NCI-H2107 treated with DMSO at 0.1 percent for 48 hours (cell line): ENCODE data around the gene FHOD3.
A peak's percentile ranks its signal among the peaks of the same experiment; 100 is the strongest.
"Not testable (repeated sequence)": the region's sequence is repeated elsewhere in the genome, so short reads cannot be mapped to it uniquely, and the experiment has no call there.

ENCODE experiments used
- DNase-seq: peaks from one replicate; lab custom pipeline; 2025; ENCODE audit not compliant: unreplicated experiment; lab: John Stamatoyannopoulos, UW

Gene FHOD3

GRCh38 chr18:36348331-36348730 is 50.8 kb downstream of the FHOD3 start:
- DNase-seq, result no peak

GRCh38 chr18:36348971-36349417 is 51.5 kb downstream of the FHOD3 start:
- DNase-seq, result no peak

- DNase-seq, result no peak
These were observed 52.0 kb downstream of the FHOD3 start for GRCh38 chr18:36349552-36349951.

GRCh38 chr18:36350251-36350651 is 52.7 kb downstream of the FHOD3 start:
- no peak for DNase-seq

GRCh38 chr18:36350839-36351469 is 53.4 kb downstream of the FHOD3 start:
- no peak for DNase-seq

- no peak for DNase-seq
These were observed 54.9 kb downstream of the FHOD3 start for GRCh38 chr18:36352384-36352783.

- DNase-seq, result no peak
These were observed 57.5 kb downstream of the FHOD3 start for GRCh38 chr18:36354989-36355388.

GRCh38 chr18:36355511-36355910 is 58.0 kb downstream of the FHOD3 start:
- DNase-seq, result no peak

GRCh38 chr18:36356741-36357140 is 59.2 kb downstream of the FHOD3 start:
- DNase-seq, result not testable (repeated sequence)

- DNase-seq, result no peak
These were observed 60.6 kb downstream of the FHOD3 start for GRCh38 chr18:36358141-36358540.

- no peak for DNase-seq
These were observed 62.9 kb downstream of the FHOD3 start for GRCh38 chr18:36360256-36360909.

- no peak for DNase-seq
These were observed 67.6 kb downstream of the FHOD3 start for GRCh38 chr18:36364911-36365624.

- no peak for DNase-seq
These were observed 68.6 kb downstream of the FHOD3 start for GRCh38 chr18:36365836-36366775.

- peak; percentile 13 for DNase-seq
These were observed 69.7 kb downstream of the FHOD3 start for GRCh38 chr18:36366994-36367839.

- DNase-seq, result no peak
These were observed 71.4 kb downstream of the FHOD3 start for GRCh38 chr18:36368889-36369288.

GRCh38 chr18:36372903-36373311 is 75.4 kb downstream of the FHOD3 start:
- DNase-seq, result no peak

- no peak for DNase-seq
These were observed 76.7 kb downstream of the FHOD3 start for GRCh38 chr18:36374262-36374661.

- DNase-seq, result no peak
These were observed 77.6 kb downstream of the FHOD3 start for GRCh38 chr18:36375118-36375517.

- no peak for DNase-seq
These were observed 78.8 kb downstream of the FHOD3 start for GRCh38 chr18:36376361-36376760.

- no peak for DNase-seq
These were observed 80.1 kb downstream of the FHOD3 start for GRCh38 chr18:36377626-36378025.
